HG03066 (cell line): Measurements from ENCODE around the gene GIT1.

Experiments
- ATAC-seq: cut with Tn5 transposase; IDR thresholded peaks from one replicate; pipeline ENCODE4 v1.9.1; 2021; ENCODE audit warnings: low read depth; ENCODE audit not compliant: unreplicated experiment

The GIT1 gene

DNA sequence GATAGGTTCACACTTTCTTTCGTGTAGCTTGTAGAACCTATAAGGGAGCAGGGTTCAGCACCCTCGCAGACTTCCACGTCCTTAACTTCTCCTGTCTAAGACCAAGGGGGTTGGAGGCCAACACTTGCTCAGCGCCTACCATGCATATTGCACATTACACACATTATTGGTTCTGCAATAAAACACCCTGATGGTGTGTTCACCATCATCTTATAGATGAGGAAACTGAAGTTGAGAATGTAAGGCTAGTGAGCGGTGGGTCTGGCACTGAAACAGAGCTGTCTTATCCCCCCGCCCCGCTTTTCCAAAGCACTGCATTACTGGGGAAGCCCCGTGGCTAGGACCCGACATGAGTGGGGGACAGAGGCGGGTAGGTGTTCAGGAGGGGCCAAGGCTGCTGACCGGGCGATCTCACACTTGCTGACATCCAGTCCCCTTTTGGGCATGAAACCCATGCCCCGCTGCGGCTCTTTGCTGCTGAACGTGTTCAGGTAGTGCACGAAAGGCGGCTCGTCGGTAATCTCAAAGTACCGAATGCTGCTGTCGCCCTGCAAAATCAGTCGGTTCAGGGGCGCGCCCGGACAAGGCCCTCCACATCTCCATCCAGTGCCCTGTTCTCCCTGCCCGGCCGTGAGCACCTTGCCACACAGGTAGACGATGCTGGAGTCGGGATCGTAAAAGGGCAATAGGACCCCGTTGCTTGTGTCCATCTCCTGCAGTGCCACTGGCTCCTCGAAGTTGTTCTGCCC lies 27.0 kb upstream of the GIT1 start:
- no peak for ATAC-seq

- ATAC-seq, result no peak
Measured at GRCh38 chr17:29615492-29616299, 26.2 kb upstream of the GIT1 start.

DNA sequence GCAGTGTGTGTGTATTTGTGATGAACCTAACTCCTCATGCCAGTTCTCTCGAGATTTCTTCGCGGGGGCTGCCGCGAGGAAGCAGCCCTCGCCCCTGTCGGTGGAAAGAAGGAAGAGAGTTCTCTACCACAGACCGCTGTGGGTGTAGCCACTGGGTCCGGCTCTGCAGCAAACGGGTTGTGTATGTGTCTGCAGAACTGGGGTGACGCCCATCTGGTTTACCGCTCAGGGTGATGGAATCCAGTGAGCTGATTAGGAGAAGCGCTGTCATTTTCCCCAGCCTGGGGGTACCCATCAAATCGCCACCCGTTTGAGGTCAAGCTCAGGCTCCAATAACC lies 25.6 kb upstream of the GIT1 start:
- ATAC-seq, result no peak

DNA sequence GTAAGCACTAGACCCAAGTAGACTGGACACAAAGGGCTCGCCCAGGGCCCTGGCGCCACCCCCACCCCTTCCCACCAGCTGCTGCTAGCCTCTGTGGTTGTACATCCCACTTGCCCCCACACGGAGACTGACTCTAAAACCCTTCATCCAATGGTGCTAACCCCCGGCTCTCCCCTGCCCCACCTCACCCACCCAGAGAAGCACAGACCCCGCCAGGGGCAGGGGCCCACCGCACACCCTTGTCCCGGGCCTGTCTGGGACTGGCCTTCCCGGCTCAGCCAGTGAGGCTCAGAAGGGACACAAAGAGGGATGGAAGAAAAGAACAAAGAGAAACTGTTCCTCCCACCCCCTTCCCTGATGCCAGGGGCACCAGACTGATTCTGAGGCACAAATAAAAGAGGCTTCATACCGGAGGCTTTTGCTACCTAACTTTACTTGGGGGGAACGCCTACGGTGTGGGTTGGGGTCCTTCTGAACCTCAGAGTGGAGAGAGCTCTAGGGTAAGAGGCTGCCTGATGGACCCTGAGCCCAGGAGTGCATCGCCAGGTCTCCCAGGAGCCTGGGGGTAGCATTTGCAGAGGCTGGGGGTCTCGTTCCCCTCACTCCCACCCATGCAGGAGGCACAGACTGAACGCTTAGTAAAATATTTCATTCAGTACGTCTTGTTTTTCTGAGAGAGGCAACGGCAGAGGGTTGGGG lies 25.1 kb upstream of the GIT1 start:
- ATAC-seq, result no peak

DNA sequence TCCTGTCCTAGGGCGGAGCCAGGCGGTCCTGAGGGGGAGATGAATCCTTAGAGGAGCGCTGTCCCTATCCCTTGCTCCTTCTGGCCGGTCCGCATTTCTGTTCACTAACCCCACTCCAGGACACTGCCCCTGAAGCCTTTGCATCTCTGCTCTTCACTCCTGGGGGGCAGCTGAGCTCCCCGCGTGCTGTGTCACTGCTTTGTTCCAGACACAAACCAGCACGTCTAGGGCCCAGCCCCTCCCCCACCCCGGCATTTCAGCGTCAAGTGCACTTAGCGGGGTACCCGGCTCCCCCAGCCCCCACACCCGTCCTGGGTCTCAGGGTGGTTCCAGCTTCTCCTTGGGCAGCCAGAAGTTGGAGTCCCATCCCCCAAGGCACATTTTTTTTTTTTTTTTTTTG lies 24.4 kb upstream of the GIT1 start:
- ATAC-seq, result no peak

DNA sequence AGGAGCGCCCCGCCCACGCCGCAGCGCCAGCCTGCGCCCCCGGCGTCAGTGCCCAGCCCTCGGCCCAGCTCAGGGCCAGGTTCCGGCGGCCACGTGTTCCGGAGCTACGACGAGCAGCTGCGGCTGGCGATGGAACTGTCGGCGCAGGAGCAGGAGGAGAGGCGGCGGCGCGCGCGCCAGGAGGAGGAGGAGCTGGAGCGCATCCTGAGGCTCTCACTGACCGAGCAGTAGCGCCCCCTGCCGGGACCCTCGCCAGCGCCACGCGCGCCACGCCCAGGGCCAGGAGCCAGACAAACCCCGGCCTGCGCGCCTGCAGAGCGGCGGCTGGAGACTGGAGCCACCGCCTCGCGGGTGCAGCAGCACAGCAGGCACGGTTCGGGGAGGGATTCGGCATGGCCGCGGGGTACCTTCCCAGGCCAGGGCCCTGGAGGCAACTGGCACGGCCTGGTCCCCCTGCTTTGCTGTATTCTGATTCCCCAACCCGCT lies 23.9 kb upstream of the GIT1 start:
- ATAC-seq, result no peak

- no peak for ATAC-seq
Measured at GRCh38 chr17:29612404-29613280, 23.2 kb upstream of the GIT1 start.

DNA sequence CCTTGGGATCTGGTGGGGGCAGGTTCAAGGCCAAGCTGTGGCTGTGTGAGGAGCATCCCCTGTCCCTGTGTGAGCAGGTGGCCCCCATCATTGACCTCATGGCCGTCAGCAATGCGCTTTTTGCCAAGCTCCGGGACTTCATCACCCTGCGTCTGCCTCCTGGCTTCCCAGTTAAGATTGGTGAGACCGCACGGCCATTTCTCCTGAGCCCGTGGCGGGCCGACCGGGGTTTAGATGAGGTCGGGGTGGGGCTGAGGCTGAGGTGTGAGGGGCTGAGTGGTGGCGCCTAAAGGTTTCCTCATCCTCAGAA lies 22.6 kb upstream of the GIT1 start:
- no peak for ATAC-seq

DNA sequence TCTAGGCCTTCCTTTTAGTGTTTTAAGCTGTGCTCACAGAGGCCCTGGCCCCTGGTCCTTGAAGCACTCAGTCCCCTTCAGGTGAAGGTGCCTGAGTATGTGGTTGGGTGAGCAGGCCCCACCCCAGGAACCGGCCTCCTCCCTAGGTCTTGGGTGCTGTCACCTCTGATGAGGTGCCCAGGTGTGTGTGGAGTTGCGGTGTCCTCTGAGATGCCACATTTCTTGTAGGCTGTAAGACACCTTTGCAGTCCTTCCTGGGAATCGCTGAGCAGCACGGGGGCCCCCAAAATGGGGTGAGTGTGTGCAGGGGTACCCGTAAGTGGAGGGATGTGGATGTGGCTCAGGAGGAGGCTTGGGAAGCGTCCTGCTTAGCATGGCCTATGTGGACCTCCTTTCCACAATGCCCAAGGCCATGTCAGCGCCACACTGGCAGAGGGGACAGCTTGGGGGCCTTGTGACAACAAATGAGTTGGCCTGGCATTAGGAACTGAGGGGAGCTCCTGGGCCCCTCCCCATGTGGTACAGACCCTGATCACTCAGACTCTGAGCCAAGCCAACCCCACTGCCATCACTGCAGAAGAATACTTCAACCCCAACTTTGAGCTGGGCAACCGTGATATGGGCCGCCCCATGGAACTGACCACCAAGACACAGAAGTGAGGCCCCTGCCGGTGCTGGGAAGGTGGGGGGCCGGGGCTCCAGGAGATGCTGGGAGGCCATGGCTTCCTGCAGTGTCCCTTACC lies 22.1 kb upstream of the GIT1 start:
- no peak for ATAC-seq

DNA sequence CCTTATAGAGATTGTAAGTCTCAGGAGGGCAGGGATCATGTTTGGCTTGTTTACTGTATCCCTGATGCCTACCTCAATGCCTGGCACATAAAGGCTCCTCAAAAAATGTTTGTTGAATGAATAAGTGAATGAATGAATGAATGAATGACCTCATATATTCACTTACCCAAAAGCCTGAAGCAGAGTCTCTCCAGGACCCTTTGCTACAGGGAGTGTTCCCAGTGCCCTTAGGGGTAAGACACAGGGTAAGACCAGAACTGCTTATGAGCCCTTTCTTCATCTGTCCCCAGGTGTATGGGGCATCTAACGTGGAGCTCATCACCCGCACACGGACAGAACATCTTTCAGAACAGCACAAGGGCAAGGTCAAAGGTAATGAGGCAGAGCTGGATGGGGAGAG lies 20.9 kb upstream of the GIT1 start:
- no peak for ATAC-seq

DNA sequence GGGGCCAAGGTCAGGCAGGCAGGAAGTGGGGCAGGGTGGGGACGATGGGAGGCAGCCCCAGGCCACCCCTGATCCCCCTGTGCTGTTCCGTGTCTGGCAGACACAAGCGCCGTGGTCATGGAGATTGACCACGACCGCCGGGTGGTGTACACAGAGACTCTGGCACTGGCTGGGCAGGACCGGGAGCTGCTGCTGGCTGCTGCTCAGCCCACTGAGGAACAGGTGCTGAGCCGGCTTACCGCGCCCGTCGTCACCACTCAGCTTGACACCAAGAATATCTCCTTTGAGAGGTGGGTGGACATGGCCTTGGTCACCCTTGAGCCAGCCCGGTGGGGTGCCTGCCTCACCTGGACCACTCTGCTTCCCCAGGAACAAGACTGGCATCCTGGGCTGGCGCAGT lies 19.5 kb upstream of the GIT1 start:
- ATAC-seq, result no peak

DNA sequence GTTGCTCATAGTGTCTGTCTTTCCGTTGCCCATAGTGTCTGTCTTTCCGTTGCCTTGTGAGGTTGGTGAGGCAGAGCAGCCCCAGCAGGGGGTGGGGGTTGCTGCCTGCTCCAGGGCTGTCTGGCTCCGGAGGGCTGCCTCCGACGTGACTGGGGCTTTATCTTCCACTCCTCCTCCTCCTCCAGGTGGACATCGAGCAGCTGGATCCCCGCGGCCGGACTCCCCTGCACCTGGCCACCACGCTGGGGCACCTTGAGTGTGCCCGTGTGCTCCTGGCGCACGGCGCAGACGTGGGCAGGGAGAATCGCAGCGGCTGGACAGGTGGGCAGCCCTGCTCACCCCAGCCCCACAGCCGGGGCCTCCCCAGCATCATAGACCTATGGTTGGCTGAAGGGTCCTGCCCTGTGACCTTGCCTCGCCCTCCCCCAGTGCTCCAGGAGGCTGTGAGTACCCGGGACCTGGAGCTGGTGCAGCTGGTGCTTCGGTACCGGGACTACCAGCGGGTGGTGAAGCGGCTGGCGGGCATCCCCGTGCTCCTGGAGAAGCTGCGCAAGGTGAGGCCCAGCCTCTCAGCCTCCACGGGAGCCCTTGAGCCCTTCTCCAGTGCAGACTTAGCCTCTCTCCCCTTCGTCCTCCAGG lies 18.2 kb upstream of the GIT1 start:
- no peak for ATAC-seq

GRCh38 chr17:29603109-29603674 lies 13.7 kb upstream of the GIT1 start:
- no peak for ATAC-seq

GRCh38 chr17:29597361-29598172 lies 8.1 kb upstream of the GIT1 start:
- ATAC-seq, result no peak

DNA sequence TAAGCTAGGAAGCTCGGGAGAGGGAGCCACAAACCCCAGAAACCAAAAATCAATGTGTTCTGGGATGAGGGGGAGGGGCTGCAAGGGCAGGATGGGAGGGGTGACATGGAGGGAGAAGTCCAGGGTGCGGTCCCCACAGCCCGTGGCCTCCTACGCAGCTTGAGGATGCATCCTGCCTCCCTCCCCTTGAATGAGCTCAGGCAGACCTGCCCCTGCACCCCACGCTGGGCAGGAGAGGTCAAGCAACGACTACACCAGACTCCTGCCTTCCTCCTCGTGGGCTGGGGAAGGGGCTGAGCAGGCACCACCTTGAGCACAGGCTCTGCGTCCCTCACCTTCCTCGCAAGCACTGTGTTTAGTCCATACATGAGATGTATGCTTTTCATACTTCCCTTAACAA lies 7.4 kb upstream of the GIT1 start:
- ATAC-seq, result no peak

- ATAC-seq, result no peak
Measured at GRCh38 chr17:29595943-29596774, 6.7 kb upstream of the GIT1 start.

- ATAC-seq, result no peak
Measured at GRCh38 chr17:29595107-29595942, 5.9 kb upstream of the GIT1 start.
